Ovary (tissue), 9 donors: ENCODE results near the gene LHFPL6. TPM values are rescaled to one million over a fixed set of nuclear protein-coding genes. Genes with fewer than 3 reads are reported as not detected.

Experiments used
- DNase-seq, 5 donors: peaks; one replicate each; pipeline ENCODE4 v3.0.0-alpha.2; 2019 to 2020
- H3K27ac ChIP-seq, 2 donors: fragments of 200-600 bp; one replicate each; pipeline versions ENCODE4 v1.5.1 to v1.8.0; 2019 to 2022
- H3K27me3 ChIP-seq: fragments of 200-600 bp; one replicate; pipeline ENCODE4 v1.8.0; 2022
- H3K36me3 ChIP-seq: fragments of 200-600 bp; sonication (generic); one replicate; pipeline ENCODE4 v1.5.1; 2019
- H3K4me1 ChIP-seq: one replicate; pipeline ENCODE4 v1.8.1; 2013; ENCODE audit warnings: mild to moderate bottlenecking, moderate library complexity; ENCODE audit not compliant: insufficient read depth
- H3K4me3 ChIP-seq: fragments of 200-600 bp; sonication (generic); one replicate; pipeline ENCODE4 v1.5.1; 2017
- H3K9me3 ChIP-seq, 2 donors: fragments of 200-600 bp in 1 of 2; sonication (generic) in 1 of 2; one replicate each; pipeline versions ENCODE4 v1.5.1 to v1.8.1; 2013 to 2019; ENCODE audit warnings: mild to moderate bottlenecking in 1 of 2, moderate library complexity in 1 of 2
- EP300 ChIP-seq: sonication (generic); formaldehyde crosslinking; IDR thresholded peaks from one replicate; pipeline ENCODE4 v1.6.1; 2017; ENCODE audit warnings: antibody characterized with exemption
- POLR2A ChIP-seq: fragments of 450-650 bp; IDR thresholded peaks from one replicate; pipeline ENCODE4 v1.6.1; 2017; ENCODE audit warnings: antibody characterized with exemption, mild to moderate bottlenecking, moderate library complexity
- WGBS, 3 donors: extraction: QIAGEN DNeasy Blood & Tissue Kit in 1 of 3; methylation state at CpG; one replicate each; pipeline versions ENCODE4 v1.1.5 to v1.1.7; 2013 to 2017; 5-methylcytosine and 5-hydroxymethylcytosine counted together
- intact Hi-C, 4 donors: fragments of 100-400 bp; cut with DNase I; formaldehyde crosslinking; loops; one replicate each; pipeline versions ENCODE4 v1.11.0 to v1.15.1; 2022 to 2023
- polyA plus RNA-seq, 2 donors: library from polyadenylated mRNA; stranded (reverse); fragments of 200-250 nt in 1 of 2; fragments of 350-450 nt in 1 of 2; fragmentation: Illumina TruSeq in 1 of 2; extraction: RNeasy Lipid Tissue Mini Kit (QIAGEN cat#74804) in 1 of 2; gene quantifications; one replicate each; pipeline ENCODE4 v1.2.3, GENCODE V29; 2013 to 2014
- total RNA-seq, 7 donors: library from RNA; depleted of rRNA in 2 of 7; stranded (reverse); fragments of >200 nt in 2 of 7; fragmentation: NEBNext Ultra II Directional in 3 of 7; extraction: Animal tissue kit (Norgen Biotek cat#: 25700) in 3 of 7; gene quantifications; one replicate each; pipeline versions ENCODE4 v1.1.0 to v1.2.4, GENCODE V29; 2016 to 2023
- TF ChIP-seq, protein P1 (sequence below), 3 donors: fragments of 450-650 bp in 2 of 3; fragments of 200-600 bp in 1 of 3; IDR thresholded peaks; one replicate each; pipeline versions ENCODE4 v1.5.1 to v1.8.0; 2016 to 2022; ENCODE audit warnings: antibody characterized with exemption in 3 of 3, mild to moderate bottlenecking in 1 of 3
- donor health status: DM: no; HTN: no; CAD: no; lungs with moderate emphysema.
- donor health status: DM: no; HTN: no; CAD: no.
- donor health status: Bipolar disorder and iron deficiency.
- donor health status: DM: yes; HTN: yes; CAD: no.
- donor health status: DM: no; HTN: no; CAD: no.
- donor health status: DM: yes; HTN: yes; CAD: no.

Gene LHFPL6
- total and polyA plus RNA-seq, 9 donors, result 19.7 to 136 (median 42.4) TPM

GRCh38 chr13:39522329-39522728 is 80.7 kb downstream of the LHFPL6 start:
- H3K4me3 ChIP-seq, result no peak overlapping the region
- no peaks in the 10 kb centered on the region for H3K27me3 ChIP-seq
- intact Hi-C loops, result no loop called here
- no peak overlapping the region for H3K27ac ChIP-seq
- DNase-seq, result no peak
- H3K9me3 ChIP-seq, result no peaks in the 10 kb centered on the region
- peaks cover 5% of the 10 kb centered on the region for H3K4me1 ChIP-seq
- no peak for TF ChIP-seq EP300
- no peak for TF ChIP-seq POLR2A
- TF ChIP-seq, protein P1, sequence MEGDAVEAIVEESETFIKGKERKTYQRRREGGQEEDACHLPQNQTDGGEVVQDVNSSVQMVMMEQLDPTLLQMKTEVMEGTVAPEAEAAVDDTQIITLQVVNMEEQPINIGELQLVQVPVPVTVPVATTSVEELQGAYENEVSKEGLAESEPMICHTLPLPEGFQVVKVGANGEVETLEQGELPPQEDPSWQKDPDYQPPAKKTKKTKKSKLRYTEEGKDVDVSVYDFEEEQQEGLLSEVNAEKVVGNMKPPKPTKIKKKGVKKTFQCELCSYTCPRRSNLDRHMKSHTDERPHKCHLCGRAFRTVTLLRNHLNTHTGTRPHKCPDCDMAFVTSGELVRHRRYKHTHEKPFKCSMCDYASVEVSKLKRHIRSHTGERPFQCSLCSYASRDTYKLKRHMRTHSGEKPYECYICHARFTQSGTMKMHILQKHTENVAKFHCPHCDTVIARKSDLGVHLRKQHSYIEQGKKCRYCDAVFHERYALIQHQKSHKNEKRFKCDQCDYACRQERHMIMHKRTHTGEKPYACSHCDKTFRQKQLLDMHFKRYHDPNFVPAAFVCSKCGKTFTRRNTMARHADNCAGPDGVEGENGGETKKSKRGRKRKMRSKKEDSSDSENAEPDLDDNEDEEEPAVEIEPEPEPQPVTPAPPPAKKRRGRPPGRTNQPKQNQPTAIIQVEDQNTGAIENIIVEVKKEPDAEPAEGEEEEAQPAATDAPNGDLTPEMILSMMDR (IDR thresholded peaks at IDR 0.05), result no peak
- no peaks in the 10 kb centered on the region for H3K36me3 ChIP-seq
- WGBS, 3 donors, result 97 to 98% (median 98%) methylated on average over 4 of the region's 4 CpGs

DNA sequence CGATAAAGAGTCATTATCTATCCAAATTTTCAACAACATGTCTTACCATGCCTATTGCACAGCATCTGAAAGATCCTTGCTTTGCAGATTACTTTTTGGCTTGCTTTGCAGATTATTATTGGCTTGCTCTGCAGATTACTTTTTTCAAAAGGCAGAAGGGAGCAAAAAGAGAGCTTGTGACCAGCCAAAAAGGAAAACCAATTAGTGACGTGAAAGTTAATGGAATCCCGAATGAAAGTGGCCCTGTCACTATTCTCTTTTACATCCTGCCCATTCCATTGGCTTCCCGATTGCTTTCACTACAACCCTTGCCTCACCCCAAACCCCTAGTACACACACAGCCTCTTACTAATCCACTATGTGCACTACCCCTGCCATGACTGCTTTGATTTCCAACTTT is 81.3 kb downstream of the LHFPL6 start:
- no peak overlapping the region for H3K27ac ChIP-seq
- H3K9me3 ChIP-seq, result no peaks in the 10 kb centered on the region
- WGBS, 3 donors, result 43 to 52% (median 50%) methylated on average over 4 of the region's 4 CpGs
- H3K4me3 ChIP-seq, result no peak overlapping the region
- no peak for TF ChIP-seq POLR2A
- TF ChIP-seq EP300, result no peak
- TF ChIP-seq, protein P1 (IDR thresholded peaks at IDR 0.05), result no peak
- intact Hi-C loops, result no loop called here
- no peaks in the 10 kb centered on the region for H3K27me3 ChIP-seq
- peaks cover 5% of the 10 kb centered on the region for H3K4me1 ChIP-seq
- DNase-seq, result no peak
- H3K36me3 ChIP-seq, result no peaks in the 10 kb centered on the region

- no peaks in the 10 kb centered on the region for H3K9me3 ChIP-seq
- H3K36me3 ChIP-seq, result no peaks in the 10 kb centered on the region
- H3K4me1 ChIP-seq, result peaks cover 2% of the 10 kb centered on the region
- H3K27me3 ChIP-seq, result no peaks in the 10 kb centered on the region
- 75 to 87% (median 83%) methylated on average over 6 of the region's 6 CpGs for WGBS, 3 donors
- TF ChIP-seq, protein P1 (IDR thresholded peaks at IDR 0.05), result no peak
- TF ChIP-seq POLR2A (no peak), EP300 (no peak)
- intact Hi-C loops, result no loop called here
- no peak overlapping the region for H3K4me3 ChIP-seq
- DNase-seq, result no peak
- no peak overlapping the region for H3K27ac ChIP-seq
Observed at GRCh38 chr13:39516096-39516495, 86.9 kb downstream of the LHFPL6 start.

DNA sequence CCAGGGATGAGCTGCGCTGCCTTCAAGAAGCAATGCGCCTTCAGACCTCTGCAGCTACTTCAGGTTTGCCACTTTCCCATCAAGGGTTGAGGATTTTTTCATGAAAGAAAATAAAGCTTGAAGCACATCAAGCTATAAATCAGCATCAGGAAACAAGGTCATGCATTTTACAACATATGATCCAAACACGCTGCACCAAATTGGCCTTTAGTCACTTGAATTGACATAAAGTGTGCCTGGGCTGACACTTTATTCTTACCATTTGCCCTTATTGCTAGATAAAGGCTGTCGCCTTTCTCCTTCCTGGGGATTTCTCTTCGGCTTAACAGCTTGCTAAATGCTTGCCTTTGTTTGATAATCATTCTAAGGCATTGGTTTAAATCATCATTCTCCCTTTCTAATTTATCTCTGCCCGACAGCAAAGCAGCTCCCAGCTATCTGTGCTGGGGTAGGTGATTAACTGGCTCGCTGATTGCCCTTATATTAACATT is 87.7 kb downstream of the LHFPL6 start:
- no peak for DNase-seq
- 81 to 87% (median 84%) methylated on average over 7 of the region's 7 CpGs for WGBS, 3 donors
- H3K27ac ChIP-seq, result no peak overlapping the region
- peaks cover 2% of the 10 kb centered on the region for H3K4me1 ChIP-seq
- H3K36me3 ChIP-seq, result no peaks in the 10 kb centered on the region
- TF ChIP-seq, protein P1 (IDR thresholded peaks at IDR 0.05), result no peak
- TF ChIP-seq EP300, result no peak
- no peak for TF ChIP-seq POLR2A
- intact Hi-C loops, result no loop called here
- H3K4me3 ChIP-seq, result no peak overlapping the region
- no peaks in the 10 kb centered on the region for H3K27me3 ChIP-seq
- no peaks in the 10 kb centered on the region for H3K9me3 ChIP-seq
